ENCODE data around the gene PSMF1. TPM values are rescaled to one million over a fixed set of nuclear protein-coding genes. Genes with fewer than 3 reads are reported as not detected.
"Not testable (repeated sequence)": the region's sequence is repeated elsewhere in the genome, so short reads cannot be mapped to it uniquely, and the experiment has no call there.

The PSMF1 gene
- total and polyA plus RNA-seq, 9 donors: 33.4 to 163 (median 127) TPM

- Histone ChIP-seq H3K27me3 (no peaks in the 10 kb centered on the region), H3K9me3 (no peaks in the 10 kb centered on the region), H3K4me1 (ENCODE audit: insufficient read depth) (no peaks in the 10 kb centered on the region), H3K4me3 (no peak overlapping the region), H3K36me3 (no peaks in the 10 kb centered on the region), H3K27ac (no peak overlapping the region)
- WGBS, 3 donors: 65 to 75% (median 72%) methylated on average over 2 of the region's 2 CpGs
- intact Hi-C loops (cut with DNase I): no loop called here
- TF ChIP-seq EP300 (IDR thresholded peaks at IDR 0.05): no peak
- no peak for TF ChIP-seq CTCF (IDR thresholded peaks at IDR 0.05)
- TF ChIP-seq POLR2A (IDR thresholded peaks at IDR 0.05): no peak
- no peak for DNase-seq
Measured at GRCh38 chr20:1134355-1134754, 16.0 kb downstream of the PSMF1 start.

- intact Hi-C loops (cut with DNase I): no loop called here
- TF ChIP-seq POLR2A (IDR thresholded peaks at IDR 0.05): no peak
- Histone ChIP-seq H3K9me3 (no peaks in the 10 kb centered on the region), H3K36me3 (no peaks in the 10 kb centered on the region), H3K27me3 (no peaks in the 10 kb centered on the region), H3K4me3 (no peak overlapping the region), H3K27ac (no peak overlapping the region), H3K4me1 (ENCODE audit: insufficient read depth) (no peaks in the 10 kb centered on the region)
- 96 to 98% (median 97%) methylated on average over 12 of the region's 12 CpGs for WGBS, 3 donors
- DNase-seq: no peak
Measured at GRCh38 chr20:1134836-1135235, 16.4 kb downstream of the PSMF1 start.

GRCh38 chr20:1137236-1137635, 18.8 kb downstream of the PSMF1 start:
- Histone ChIP-seq H3K27me3 (no peaks in the 10 kb centered on the region), H3K9me3 (no peaks in the 10 kb centered on the region), H3K4me3 (no peak overlapping the region), H3K27ac (no peak overlapping the region), H3K36me3 (no peaks in the 10 kb centered on the region), H3K4me1 (ENCODE audit: insufficient read depth) (no peaks in the 10 kb centered on the region)
- DNase-seq: no peak
- intact Hi-C loops (cut with DNase I): no loop called here
- TF ChIP-seq CTCF (IDR thresholded peaks at IDR 0.05): no peak
- TF ChIP-seq EP300 (IDR thresholded peaks at IDR 0.05): no peak
- no peak for TF ChIP-seq POLR2A (IDR thresholded peaks at IDR 0.05)
- 71 to 86% (median 82%) methylated on average over 4 of the region's 4 CpGs for WGBS, 3 donors

GRCh38 chr20:1144401-1145172, 26.2 kb downstream of the PSMF1 start:
- Histone ChIP-seq H3K27ac (no peak overlapping the region), H3K4me1 (ENCODE audit: insufficient read depth) (peaks cover 6% of the 10 kb centered on the region), H3K27me3 (no peaks in the 10 kb centered on the region), H3K36me3 (no peaks in the 10 kb centered on the region), H3K4me3 (no peak overlapping the region), H3K9me3 (no peaks in the 10 kb centered on the region)
- no peak for DNase-seq
- WGBS, 3 donors: 87 to 92% (median 88%) methylated on average over 10 of the region's 10 CpGs
- TF ChIP-seq POLR2A (IDR thresholded peaks at IDR 0.05): no peak
- TF ChIP-seq CTCF (IDR thresholded peaks at IDR 0.05): no peak
- intact Hi-C loops (cut with DNase I): no loop called here

GRCh38 chr20:1146957-1147356, 28.6 kb downstream of the PSMF1 start:
- intact Hi-C loops (cut with DNase I): no loop called here
- Histone ChIP-seq H3K27me3 (no peaks in the 10 kb centered on the region), H3K27ac (no peak overlapping the region), H3K9me3 (no peaks in the 10 kb centered on the region), H3K36me3 (no peaks in the 10 kb centered on the region), H3K4me3 (no peak overlapping the region), H3K4me1 (ENCODE audit: insufficient read depth) (peaks cover 6% of the 10 kb centered on the region)
- WGBS, 3 donors: 78 to 84% (median 80%) methylated on average over 5 of the region's 5 CpGs
- no peak for DNase-seq
- TF ChIP-seq CTCF (IDR thresholded peaks at IDR 0.05): no peak
- TF ChIP-seq EP300 (IDR thresholded peaks at IDR 0.05): no peak
- no peak for TF ChIP-seq POLR2A (IDR thresholded peaks at IDR 0.05)

GRCh38 chr20:1149812-1150211, 31.4 kb downstream of the PSMF1 start:
- H3K4me1 ChIP-seq (ENCODE audit: insufficient read depth); intact Hi-C loops (cut with DNase I); H3K4me3 ChIP-seq; H3K9me3 ChIP-seq; DNase-seq; H3K27me3 ChIP-seq; H3K27ac ChIP-seq; H3K36me3 ChIP-seq: not testable (repeated sequence)
- 82 to 87% (median 86%) methylated on average over 2 of the region's 2 CpGs for WGBS, 3 donors

Measured in ovary (tissue), 9 donors.